HFF-Myc (cell line): ENCODE measurements around the gene OSER1.

Experiments
- DNase-seq: peaks from one replicate; pipeline ENCODE4 v3.0.0-alpha.2; 2011; ENCODE audit warnings: low read depth; ENCODE audit errors: extremely low read depth
- H3K4me3 ChIP-seq: replicated peaks from 2 replicates; pipeline ENCODE4 v1.5.1; 2011; ENCODE audit warnings: low read depth, mild to moderate bottlenecking, control low read depth, low read length
- TF ChIP-seq, protein P1 (sequence below): IDR thresholded peaks from 2 replicates; pipeline ENCODE4 v1.5.1; 2012; ENCODE audit warnings: mild to moderate bottlenecking, low read depth, low read length, control low read depth; ENCODE audit errors: missing control alignments

The OSER1 gene

GRCh38 chr20:44209686-44210405 is 725 bp downstream of the OSER1 start:
- peak overlapping the region; percentile 98 for H3K4me3 ChIP-seq
- TF ChIP-seq, protein P1, sequence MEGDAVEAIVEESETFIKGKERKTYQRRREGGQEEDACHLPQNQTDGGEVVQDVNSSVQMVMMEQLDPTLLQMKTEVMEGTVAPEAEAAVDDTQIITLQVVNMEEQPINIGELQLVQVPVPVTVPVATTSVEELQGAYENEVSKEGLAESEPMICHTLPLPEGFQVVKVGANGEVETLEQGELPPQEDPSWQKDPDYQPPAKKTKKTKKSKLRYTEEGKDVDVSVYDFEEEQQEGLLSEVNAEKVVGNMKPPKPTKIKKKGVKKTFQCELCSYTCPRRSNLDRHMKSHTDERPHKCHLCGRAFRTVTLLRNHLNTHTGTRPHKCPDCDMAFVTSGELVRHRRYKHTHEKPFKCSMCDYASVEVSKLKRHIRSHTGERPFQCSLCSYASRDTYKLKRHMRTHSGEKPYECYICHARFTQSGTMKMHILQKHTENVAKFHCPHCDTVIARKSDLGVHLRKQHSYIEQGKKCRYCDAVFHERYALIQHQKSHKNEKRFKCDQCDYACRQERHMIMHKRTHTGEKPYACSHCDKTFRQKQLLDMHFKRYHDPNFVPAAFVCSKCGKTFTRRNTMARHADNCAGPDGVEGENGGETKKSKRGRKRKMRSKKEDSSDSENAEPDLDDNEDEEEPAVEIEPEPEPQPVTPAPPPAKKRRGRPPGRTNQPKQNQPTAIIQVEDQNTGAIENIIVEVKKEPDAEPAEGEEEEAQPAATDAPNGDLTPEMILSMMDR = no peak
- DNase-seq = no peak

GRCh38 chr20:44208770-44209169 is 1.8 kb downstream of the OSER1 start:
- DNase-seq = no peak
- TF ChIP-seq, protein P1 = no peak
- H3K4me3 ChIP-seq = peak overlapping the region; percentile 98

DNA sequence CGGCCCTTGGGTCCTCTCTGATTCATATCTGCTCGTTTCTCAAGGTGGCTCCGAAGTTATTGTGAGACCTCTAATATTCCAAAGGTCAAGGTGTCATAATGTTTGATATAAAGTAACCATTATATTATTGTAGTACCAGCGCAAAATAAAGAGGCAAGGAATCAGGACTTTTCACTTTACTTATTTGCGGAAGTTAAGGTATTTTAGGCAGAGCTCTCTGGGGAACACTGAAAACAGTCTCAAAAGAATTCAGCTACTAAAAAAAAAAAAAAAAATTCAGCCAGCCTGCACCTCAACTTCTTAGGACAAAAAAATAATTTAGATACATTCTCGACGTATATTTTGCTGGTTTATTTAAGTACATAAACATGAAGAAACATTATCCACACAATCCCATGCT is 2.4 kb downstream of the OSER1 start:
- TF ChIP-seq, protein P1 = no peak
- DNase-seq = no peak
- H3K4me3 ChIP-seq = peak overlapping the region; percentile 98

GRCh38 chr20:44207126-44207723 is 3.3 kb downstream of the OSER1 start:
- TF ChIP-seq, protein P1 = no peak
- DNase-seq = no peak
- no peak overlapping the region for H3K4me3 ChIP-seq

DNA sequence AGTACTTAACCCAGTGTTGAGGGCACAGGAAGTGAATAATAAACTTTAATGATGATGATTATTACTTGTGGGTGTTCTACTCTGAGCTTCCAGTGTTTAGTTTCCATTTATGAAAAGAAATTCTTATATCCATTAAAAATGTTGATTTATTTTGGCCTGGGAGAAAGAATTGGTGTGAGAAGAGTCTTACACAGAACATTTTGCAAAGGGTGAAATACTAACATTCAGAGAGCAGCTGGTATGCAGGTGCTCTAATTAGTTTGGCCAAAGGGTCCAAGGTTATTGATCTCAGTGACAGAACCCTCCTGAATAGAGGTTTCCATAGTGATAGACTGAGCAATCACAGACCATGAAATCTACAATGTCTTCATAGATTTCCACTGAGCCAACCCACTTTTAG is 4.4 kb downstream of the OSER1 start:
- DNase-seq = no peak
- TF ChIP-seq, protein P1 = no peak
- H3K4me3 ChIP-seq = no peak overlapping the region

GRCh38 chr20:44204832-44205215 is 5.7 kb downstream of the OSER1 start:
- TF ChIP-seq, protein P1 = no peak
- no peak for DNase-seq
- H3K4me3 ChIP-seq = no peak overlapping the region
